HepG2 (cell line): ENCODE results near the gene CSTPP1. TPM values are rescaled to one million over a fixed set of nuclear protein-coding genes. Genes with fewer than 3 reads are reported as not detected.

Source experiments
- AHDC1 ChIP-seq: sonication (generic); formaldehyde crosslinking; IDR thresholded peaks from 2 replicates; pipeline ENCODE4 v1.5.1; 2020; ENCODE audit warnings: mild to moderate bottlenecking, missing genetic modification reagents, borderline replicate concordance
- ARID3A ChIP-seq: IDR thresholded peaks from 2 replicates; pipeline ENCODE4 v1.6.1; 2012; ENCODE audit warnings: low read depth, low read length, improper control_type of control experiment
- ESRRA ChIP-seq: sonication (generic); formaldehyde crosslinking; IDR thresholded peaks from 2 replicates; pipeline ENCODE4 v1.5.1; 2020; ENCODE audit warnings: mild to moderate bottlenecking, low read depth, missing genetic modification reagents
- FOXK2 ChIP-seq: fragments of 450-650 bp; IDR thresholded peaks from 2 replicates; pipeline ENCODE4 v1.6.1; 2016
- HOXA3 ChIP-seq: sonication (generic); formaldehyde crosslinking; IDR thresholded peaks from 2 replicates; pipeline ENCODE4 v1.5.0; 2020; ENCODE audit warnings: missing genetic modification reagents
- MAX ChIP-seq: IDR thresholded peaks from 2 replicates; pipeline ENCODE4 v1.6.1; 2012; ENCODE audit warnings: inconsistent platforms
- NCOA2 ChIP-seq: sonication (generic); formaldehyde crosslinking; IDR thresholded peaks from 2 replicates; pipeline ENCODE4 v1.8.0; 2022; ENCODE audit warnings: inconsistent platforms
- PATZ1 ChIP-seq: sonication (generic); formaldehyde crosslinking; IDR thresholded peaks from 2 replicates; pipeline ENCODE4 v1.4.0; 2020; ENCODE audit warnings: missing genetic modification reagents
- PAXIP1 ChIP-seq: sonication (generic); formaldehyde crosslinking; conservative IDR thresholded peaks from 2 replicates; pipeline ENCODE4 v1.4.0; 2020; ENCODE audit warnings: mild to moderate bottlenecking, missing genetic modification reagents, moderate library complexity
- RXRB ChIP-seq: IDR thresholded peaks from 2 replicates; pipeline ENCODE4 v1.6.1; 2016; ENCODE audit warnings: borderline replicate concordance, missing genetic modification reagents, missing compliant biosample characterization
- SALL1 ChIP-seq: sonication (generic); formaldehyde crosslinking; IDR thresholded peaks from 2 replicates; pipeline ENCODE4 v1.8.0; 2022; ENCODE audit warnings: mild to moderate bottlenecking, missing genetic modification reagents
- SMAD1 ChIP-seq: sonication (generic); formaldehyde crosslinking; IDR thresholded peaks from 2 replicates; pipeline ENCODE4 v1.4.0; 2020; ENCODE audit warnings: missing genetic modification reagents, low read depth, mild to moderate bottlenecking, borderline replicate concordance
- SMAD3 ChIP-seq: sonication (generic); formaldehyde crosslinking; IDR thresholded peaks from 2 replicates; pipeline ENCODE4 v1.4.0; 2020; ENCODE audit warnings: missing genetic modification reagents
- SPEN ChIP-seq: sonication (generic); formaldehyde crosslinking; IDR thresholded peaks from 2 replicates; pipeline ENCODE4 v1.5.1; 2020; ENCODE audit warnings: low read depth, mild to moderate bottlenecking, missing genetic modification reagents
- SRSF9 ChIP-seq: fragments of 200-400 bp; formaldehyde crosslinking; IDR thresholded peaks from 2 replicates; pipeline ENCODE4 v1.6.1; 2018; ENCODE audit warnings: borderline replicate concordance, mild to moderate bottlenecking, low read depth, low read length; ENCODE audit not compliant: insufficient read depth, poor library complexity, severe bottlenecking
- ZNF138 ChIP-seq: sonication (generic); formaldehyde crosslinking; IDR thresholded peaks from 2 replicates; pipeline ENCODE4 v1.5.0; 2020; ENCODE audit warnings: mild to moderate bottlenecking, low read depth, missing genetic modification reagents
- ZNF562 ChIP-seq: sonication (generic); formaldehyde crosslinking; IDR thresholded peaks from 2 replicates; pipeline ENCODE4 v1.8.0; 2022; ENCODE audit warnings: missing genetic modification reagents, borderline replicate concordance
- polyA plus RNA-seq, 8 experiments: library from polyadenylated mRNA; depleted of rRNA in 3 of 8; stranded (reverse) in 7 of 8; unstranded in 1 of 8; fragments of >200 nt; fragmentation: Illumina TruSeq in 4 of 8; extraction: Trizol in 4 of 8; gene quantifications; 2 replicates each; pipeline versions ENCODE4 v1.2.1 to v1.2.3, GENCODE V29; 2011 to 2016; ENCODE audit warnings: low read depth in 4 of 8, missing spikeins in 1 of 8, mixed read lengths in 1 of 8; ENCODE audit not compliant: insufficient read depth in 1 of 8
- total RNA-seq, 5 experiments: library from RNA; depleted of rRNA; stranded (reverse); fragments of >200 nt; fragmentation: Illumina TruSeq; extraction: Trizol; gene quantifications; 2 replicates each; pipeline ENCODE4 v1.2.3, GENCODE V29; 2016; ENCODE audit warnings: low read depth in 1 of 5

Gene CSTPP1
- total and polyA plus RNA-seq, 2 of the 13 experiments (the other 11 are each of a cell fraction or from before 2014, with no cell fraction given), result 12.3 to 14.6 TPM

- TF ChIP-seq ARID3A, result peak; percentile 65; the same call in 1 of the 2 replicates
- TF ChIP-seq NCOA2, result peak; percentile 68
- peak; percentile 87 for TF ChIP-seq PAXIP1 (CRISPR knock-in tag)
- TF ChIP-seq AHDC1 (CRISPR knock-in tag), result peak; percentile 84; the same call in 1 of the 2 replicates
- TF ChIP-seq RXRB, result peak; percentile 81
- TF ChIP-seq ZNF562, result no peak
- no peak for TF ChIP-seq ZNF138 (CRISPR knock-in tag)
- TF ChIP-seq SPEN, result peak; percentile 29; the same call in 1 of the 2 replicates
- no peak for TF ChIP-seq FOXK2
- peak; percentile 66; the same call in 1 of the 2 replicates for TF ChIP-seq ESRRA (CRISPR knock-in tag)
- TF ChIP-seq SMAD1 (CRISPR knock-in tag), result no peak
- peak; percentile 23; the same call in 1 of the 2 replicates for TF ChIP-seq SMAD3 (CRISPR knock-in tag)
- peak; percentile 15; the same call in 1 of the 2 replicates for TF ChIP-seq SALL1 (CRISPR knock-in tag)
- no peak for TF ChIP-seq SRSF9
- peak; percentile 84 for TF ChIP-seq PATZ1 (CRISPR knock-in tag)
- TF ChIP-seq HOXA3 (CRISPR knock-in tag), result peak; percentile 45; the same call in 1 of the 2 replicates
- peak; percentile 21; the same call in 1 of the 2 replicates for TF ChIP-seq MAX
Measured at GRCh38 chr11:46984987-46985386, 48.4 kb downstream of the CSTPP1 start (continued).
